HEK293 (cell line): ENCODE results near the gene DLGAP4.

Experiments
- CTCF ChIA-PET: fragments of 350-600 bp; formaldehyde crosslinking; extraction: SDS; loops from one replicate; lab custom pipeline; 2021; ENCODE audit warnings: antibody characterized with exemption; lab: Yijun Ruan, JAX
- POLR2A ChIA-PET: fragments of 300-600 bp; formaldehyde crosslinking; extraction: SDS; loops from one replicate; lab custom pipeline; 2020; ENCODE audit warnings: antibody characterized with exemption, inconsistent platforms; lab: Yijun Ruan, JAX
- H3K27ac ChIP-seq: fragments of 200-500 bp; sonication (Bioruptor generic); 2 replicates; pipeline ENCODE4 v1.5.1; 2014; ENCODE audit warnings: low read depth, low read length, control low read depth, inconsistent platforms; ENCODE audit errors: extremely low read depth
- H3K36me3 ChIP-seq, 2 experiments: fragments of 200-500 bp in 1 of 2; sonication (Bioruptor generic) in 1 of 2; 1 replicate in 1 of 2; 2 replicates in 1 of 2; pipeline ENCODE4 v1.5.1; 2014 to 2017; ENCODE audit warnings: inconsistent platforms in 2 of 2, low read length in 2 of 2; ENCODE audit not compliant: control insufficient read depth in 2 of 2, insufficient read depth in 1 of 2
- H3K4me1 ChIP-seq: fragments of 200-500 bp; sonication (Bioruptor generic); 2 replicates; pipeline ENCODE4 v1.5.1; 2014; ENCODE audit warnings: mild to moderate bottlenecking, low read length, inconsistent platforms; ENCODE audit not compliant: control insufficient read depth, insufficient read depth
- H3K4me3 ChIP-seq: 2 replicates; pipeline ENCODE4 v1.5.1; 2011; ENCODE audit warnings: low read depth, mild to moderate bottlenecking, control low read depth, low read length, moderate library complexity
- H3K9me3 ChIP-seq: fragments of 200-500 bp; sonication (Bioruptor generic); 2 replicates; pipeline ENCODE4 v1.5.1; 2014; ENCODE audit warnings: low read depth, low read length, inconsistent platforms; ENCODE audit not compliant: control insufficient read depth, insufficient read depth
- BCL11A ChIP-seq: fragments of 450-650 bp; formaldehyde crosslinking; IDR thresholded peaks from 2 replicates; pipeline ENCODE4 v1.5.1; 2016; ENCODE audit warnings: low read depth, missing biosample characterization, missing genetic modification characterization
- GFI1B ChIP-seq: fragments of 450-650 bp; formaldehyde crosslinking; IDR thresholded peaks from 2 replicates; pipeline ENCODE4 v1.5.1; 2016; ENCODE audit warnings: missing biosample characterization, missing genetic modification characterization
- MEIS1 ChIP-seq: sonication (generic); formaldehyde crosslinking; IDR thresholded peaks from 2 replicates; pipeline ENCODE4 v1.8.1; 2022; ENCODE audit warnings: missing genetic modification reagents, mild to moderate bottlenecking, borderline replicate concordance
- REST ChIP-seq: fragments of 450-650 bp; formaldehyde crosslinking; IDR thresholded peaks from 2 replicates; pipeline ENCODE4 v1.5.1; 2016; ENCODE audit warnings: missing biosample characterization, missing genetic modification characterization
- SCRT2 ChIP-seq: fragments of 450-650 bp; formaldehyde crosslinking; IDR thresholded peaks from 2 replicates; pipeline ENCODE4 v1.5.1; 2016; ENCODE audit warnings: missing biosample characterization, missing genetic modification characterization
- TCF7L2 ChIP-seq: IDR thresholded peaks from 2 replicates; pipeline ENCODE4 v1.6.1; 2011; ENCODE audit warnings: low read depth, mild to moderate bottlenecking, inconsistent platforms, low read length, moderate library complexity, borderline replicate concordance
- YY2 ChIP-seq: fragments of 450-650 bp; formaldehyde crosslinking; IDR thresholded peaks from 2 replicates; pipeline ENCODE4 v1.5.1; 2016; ENCODE audit warnings: missing biosample characterization, missing genetic modification characterization
- ZBTB1 ChIP-seq: fragments of 450-650 bp; formaldehyde crosslinking; IDR thresholded peaks from 2 replicates; pipeline ENCODE4 v1.5.1; 2016; ENCODE audit warnings: missing biosample characterization, missing genetic modification characterization
- ZNF140 ChIP-seq: fragments of 450-650 bp; formaldehyde crosslinking; IDR thresholded peaks from 2 replicates; pipeline ENCODE4 v1.5.1; 2016; ENCODE audit warnings: missing biosample characterization, missing genetic modification characterization
- ZNF18 ChIP-seq: fragments of 450-650 bp; formaldehyde crosslinking; IDR thresholded peaks from 2 replicates; pipeline ENCODE4 v1.5.1; 2016; ENCODE audit warnings: missing biosample characterization, missing genetic modification characterization
- ZNF19 ChIP-seq: fragments of 450-650 bp; formaldehyde crosslinking; IDR thresholded peaks from 2 replicates; pipeline ENCODE4; 2016; ENCODE audit warnings: missing biosample characterization, missing genetic modification characterization, low read depth
- ZNF2 ChIP-seq: fragments of 450-650 bp; formaldehyde crosslinking; IDR thresholded peaks from 2 replicates; pipeline ENCODE4 v1.5.1; 2016; ENCODE audit warnings: missing biosample characterization, missing genetic modification characterization
- ZNF202 ChIP-seq: fragments of 450-650 bp; formaldehyde crosslinking; IDR thresholded peaks from 2 replicates; pipeline ENCODE4 v1.5.1; 2016; ENCODE audit warnings: missing biosample characterization, missing genetic modification characterization, borderline replicate concordance
- ZNF214 ChIP-seq: fragments of 450-650 bp; formaldehyde crosslinking; IDR thresholded peaks from 2 replicates; pipeline ENCODE4 v1.5.1; 2017; ENCODE audit warnings: missing biosample characterization, mild to moderate bottlenecking, missing genetic modification characterization, borderline replicate concordance
- ZNF23 ChIP-seq: fragments of 450-650 bp; formaldehyde crosslinking; IDR thresholded peaks from 2 replicates; pipeline ENCODE4 v1.5.1; 2016; ENCODE audit warnings: missing biosample characterization, missing genetic modification characterization, borderline replicate concordance
- ZNF311 ChIP-seq: fragments of 450-650 bp; formaldehyde crosslinking; IDR thresholded peaks from 2 replicates; pipeline ENCODE4 v1.5.1; 2017; ENCODE audit warnings: missing biosample characterization, missing genetic modification characterization, borderline replicate concordance
- ZNF350 ChIP-seq: fragments of 450-650 bp; formaldehyde crosslinking; IDR thresholded peaks from 2 replicates; pipeline ENCODE4 v1.5.0; 2017; ENCODE audit warnings: missing biosample characterization, mild to moderate bottlenecking, missing genetic modification characterization
- ZNF362 ChIP-seq: fragments of 450-650 bp; formaldehyde crosslinking; IDR thresholded peaks from 2 replicates; pipeline ENCODE4 v1.5.1; 2016; ENCODE audit warnings: missing biosample characterization, missing genetic modification characterization
- ZNF48 ChIP-seq: fragments of 450-650 bp; formaldehyde crosslinking; IDR thresholded peaks from 2 replicates; pipeline ENCODE4 v1.5.1; 2016; ENCODE audit warnings: missing biosample characterization, missing genetic modification characterization

DLGAP4 gene

GRCh38 chr20:36548704-36549627, 242.8 kb downstream of the DLGAP4 start:
- no peaks in the 10 kb centered on the region for H3K4me1 ChIP-seq
- no peak overlapping the region for H3K27ac ChIP-seq
- no peak overlapping the region for H3K4me3 ChIP-seq
- ChIA-PET CTCF (interaction anchor here (0.6 kb wide), 1 partner anchor 75 kb away, joined by 3 read pairs; no protein-coding TSS in a partner anchor), POLR2A (interaction anchor here (0.5 kb wide), 1 partner anchor 58 kb away, joined by 4 read pairs; no protein-coding TSS in a partner anchor)
- H3K36me3 ChIP-seq = no peaks in the 10 kb centered on the region
- TF ChIP-seq SCRT2 (tag by site-specific recombination) = no peak
- TF ChIP-seq ZNF2 = no peak
- TF ChIP-seq ZBTB1 = no peak
- TF ChIP-seq REST (tag by site-specific recombination) = no peak
- TF ChIP-seq ZNF18 (tag by site-specific recombination) = no peak
- no peak for TF ChIP-seq ZNF23 (tag by site-specific recombination)
- TF ChIP-seq ZNF19 (tag by site-specific recombination) = no peak
- TF ChIP-seq ZNF140 = no peak
- TF ChIP-seq ZNF311 = no peak
- TF ChIP-seq ZNF214 (tag by site-specific recombination) = no peak
- TF ChIP-seq MEIS1 (CRISPR knock-in tag) = no peak
- TF ChIP-seq ZNF350 = no peak
- no peak for TF ChIP-seq TCF7L2
- no peaks in the 10 kb centered on the region for H3K9me3 ChIP-seq

GRCh38 chr20:36549628-36549941, 243.4 kb downstream of the DLGAP4 start:
- Histone ChIP-seq H3K36me3 (no peaks in the 10 kb centered on the region), H3K4me1 (no peaks in the 10 kb centered on the region), H3K4me3 (no peak overlapping the region), H3K9me3 (no peaks in the 10 kb centered on the region), H3K27ac (no peak overlapping the region)
- ChIA-PET CTCF (no interaction called here), POLR2A (no interaction called here)
- no peak for TF ChIP-seq YY2 (tag by site-specific recombination)
- TF ChIP-seq BCL11A (tag by site-specific recombination) = no peak
- TF ChIP-seq ZNF202 (tag by site-specific recombination) = no peak
- TF ChIP-seq GFI1B = no peak
- TF ChIP-seq ZNF362 (tag by site-specific recombination) = no peak
- no peak for TF ChIP-seq ZNF48 (tag by site-specific recombination)
